ENCODE measurements around the gene PTPRG.

The PTPRG gene

DNA sequence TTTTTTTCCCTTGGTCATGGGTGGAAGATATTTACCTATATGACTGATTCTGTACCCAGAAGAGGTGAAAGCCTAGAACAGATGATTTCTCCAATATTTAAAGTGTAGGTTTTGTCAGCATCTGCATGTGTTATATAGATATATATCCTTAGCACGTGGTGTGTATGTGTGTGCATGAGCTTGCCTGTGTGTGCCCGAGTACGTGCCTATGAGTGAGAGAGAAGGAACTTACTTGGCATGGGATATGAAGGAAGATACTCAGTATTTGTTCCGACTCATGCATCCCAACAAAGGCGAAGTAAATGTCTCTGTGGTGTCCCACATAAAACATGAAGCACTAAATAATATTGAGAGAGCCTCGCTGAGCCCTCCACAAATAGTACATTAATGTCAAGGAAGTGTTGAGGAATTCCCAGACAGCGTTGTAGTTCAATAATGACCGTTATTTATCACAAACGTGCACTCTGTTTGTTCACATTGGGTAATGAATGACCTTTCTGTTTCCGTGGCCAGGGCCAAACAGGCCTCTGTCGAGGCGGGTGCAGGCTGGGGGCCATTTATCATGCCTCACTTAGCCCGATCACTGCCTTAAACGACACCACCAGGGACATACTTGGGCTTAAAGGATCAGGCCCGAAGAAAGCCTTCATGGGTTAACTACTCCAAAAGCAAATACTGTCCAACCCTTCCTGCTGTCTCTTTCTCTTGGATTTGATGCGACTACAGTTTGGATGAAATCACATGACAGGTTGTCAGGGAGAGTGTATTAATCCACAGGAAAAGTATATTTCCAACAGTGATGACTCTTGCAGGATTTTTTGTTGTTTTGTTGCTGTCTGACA, 267.7 kb downstream of the PTPRG start:
- Histone ChIP-seq H3K27ac (peak overlapping the region in 1 of 21 experiments; percentile 37), H3K4me3 (no peak overlapping the region)

DNA sequence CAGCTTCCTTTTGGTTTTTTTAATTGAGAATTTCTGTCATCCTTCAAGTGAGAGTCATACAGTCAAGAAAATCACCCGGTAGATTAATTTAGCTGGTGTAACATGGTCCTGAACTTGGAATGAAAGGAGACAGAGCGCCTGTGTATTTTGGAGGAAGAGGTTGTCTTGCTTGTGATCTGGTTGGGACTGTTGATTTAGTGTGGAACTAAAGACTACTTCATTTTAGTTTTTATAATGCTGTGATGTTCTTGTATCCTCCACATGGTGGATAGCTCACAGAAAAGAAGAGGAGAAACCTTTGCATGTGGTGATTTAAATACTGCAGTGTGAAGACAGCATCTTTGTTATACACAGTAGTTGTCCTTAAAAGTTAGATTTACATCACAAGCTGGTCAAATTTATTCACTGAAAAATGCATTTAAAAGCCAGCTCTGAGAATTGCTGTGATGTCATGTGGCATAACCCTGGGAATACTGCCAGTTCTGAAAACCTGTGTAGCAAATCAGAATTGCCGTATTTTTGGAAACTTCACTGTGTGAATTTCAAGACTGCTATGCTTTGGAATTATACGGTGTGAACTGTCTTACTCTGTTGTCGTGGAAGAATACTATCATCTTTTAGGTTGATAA, 268.5 kb downstream of the PTPRG start:
- Histone ChIP-seq H3K27ac (no peak overlapping the region), H3K4me3 (no peak overlapping the region)

DNA sequence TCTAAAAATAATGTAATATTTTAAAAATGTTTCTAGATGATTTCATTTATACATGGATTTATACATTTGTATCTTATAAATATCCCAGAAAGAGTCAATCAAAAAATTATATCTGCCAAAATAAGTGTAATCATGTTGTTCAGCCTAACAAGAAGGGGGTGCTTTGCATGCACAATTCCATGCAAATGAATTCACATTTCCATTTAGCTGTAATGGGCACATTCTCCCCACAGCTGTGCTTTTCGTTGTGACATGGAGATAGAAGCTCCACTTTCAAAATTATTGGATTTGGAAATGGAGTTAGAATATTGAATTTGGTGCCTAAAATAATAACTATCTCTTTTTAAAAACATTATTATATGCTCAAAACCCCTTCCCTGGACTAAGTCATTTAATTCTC, 270.6 kb downstream of the PTPRG start:
- Histone ChIP-seq H3K27ac (no peak overlapping the region), H3K4me3 (no peak overlapping the region)

DNA sequence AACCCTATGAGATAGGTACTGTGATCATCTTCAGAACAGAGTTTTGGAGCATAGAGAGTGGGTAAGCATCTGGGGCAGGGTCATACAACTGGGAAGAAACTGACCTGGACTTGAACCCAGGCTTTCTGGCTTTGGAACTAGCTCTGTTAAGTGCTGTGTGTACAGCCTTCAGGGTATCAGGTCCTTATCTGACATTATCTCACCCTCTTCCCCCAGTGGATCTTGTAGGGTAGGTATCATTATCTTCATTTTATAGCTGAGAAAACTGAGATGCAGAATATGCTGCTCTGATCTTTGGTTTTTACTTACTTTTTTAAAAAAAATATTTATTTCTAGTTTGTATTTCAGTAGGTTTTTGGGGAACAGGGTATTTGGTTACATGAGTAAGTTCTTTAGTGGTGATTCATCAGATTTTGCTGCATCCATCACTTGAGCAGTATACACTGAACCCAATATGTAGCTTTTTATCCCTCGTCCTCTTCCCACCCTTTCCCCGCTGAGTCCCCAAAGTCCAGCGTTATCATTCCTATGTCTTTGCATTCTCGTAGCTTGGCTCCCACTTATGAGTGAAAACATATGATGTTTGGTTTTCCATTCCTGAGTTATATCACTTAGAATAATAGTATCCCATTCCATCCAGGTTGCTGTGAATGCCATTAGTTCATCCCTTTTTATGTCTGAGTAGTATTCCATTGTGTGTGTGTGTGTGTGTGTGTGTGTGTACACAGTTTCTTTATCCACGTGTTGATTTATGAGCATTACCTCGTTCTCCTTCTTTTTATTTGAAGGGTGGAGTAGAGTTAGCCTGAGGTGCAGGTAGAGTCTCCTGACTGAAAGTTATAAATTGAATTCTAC, 271.2 kb downstream of the PTPRG start:
- Histone ChIP-seq H3K27ac (no peak overlapping the region), H3K4me3 (no peak overlapping the region)

DNA sequence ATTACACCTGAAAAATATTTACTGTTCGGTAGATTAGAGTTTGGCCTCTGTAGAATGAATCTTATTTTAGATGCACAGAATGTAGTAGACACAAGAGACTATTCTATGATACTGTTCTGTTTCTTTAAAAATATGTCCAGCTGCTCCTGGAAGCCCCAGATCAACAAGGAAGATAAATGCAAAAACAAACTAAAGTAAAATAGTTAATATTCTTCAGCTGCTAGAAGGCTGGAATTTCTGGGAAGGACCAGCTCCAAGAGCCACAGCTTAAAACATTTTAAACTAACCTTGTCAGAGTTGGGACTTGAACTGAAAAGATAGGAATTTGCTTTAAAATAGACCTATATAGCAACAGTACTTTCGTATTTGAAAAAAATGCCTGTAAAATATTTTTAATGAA, 277.9 kb downstream of the PTPRG start:
- Histone ChIP-seq H3K4me3 (no peak overlapping the region), H3K27ac (no peak overlapping the region)

DNA sequence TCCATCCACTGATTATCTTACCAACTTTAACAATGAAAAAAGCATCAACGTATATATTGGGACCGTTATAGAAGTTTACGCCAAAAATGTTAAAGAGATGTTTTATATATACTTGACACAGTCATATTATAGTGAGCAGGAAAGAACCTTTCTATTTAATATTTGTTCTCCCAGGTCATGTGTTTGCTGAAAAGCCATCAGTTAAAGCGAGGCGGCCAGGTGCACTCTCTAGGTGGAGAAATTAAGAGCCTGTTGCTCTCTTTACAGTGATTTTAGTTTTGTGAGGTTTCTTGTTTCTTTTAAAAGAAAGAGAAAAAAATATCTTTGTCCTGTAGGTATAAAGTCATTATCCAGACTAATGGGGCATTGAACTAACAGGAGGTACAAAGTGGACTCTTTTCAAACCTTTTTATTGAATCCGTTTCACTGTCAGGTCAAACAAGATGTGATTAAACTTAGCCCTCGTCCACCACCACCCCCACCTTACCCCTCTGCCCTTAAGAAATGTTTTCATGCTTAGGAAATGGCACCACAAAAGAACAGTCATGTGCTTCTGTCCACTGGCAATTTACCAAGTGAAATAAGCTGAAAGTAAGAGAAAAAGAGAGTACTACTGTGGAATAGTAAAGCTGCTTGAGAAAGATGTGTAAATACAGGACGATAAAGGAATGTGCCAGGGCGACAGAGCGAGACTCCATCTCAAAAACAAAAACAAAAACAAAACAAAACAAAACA, 279.9 kb downstream of the PTPRG start:
- Histone ChIP-seq H3K27ac (no peak overlapping the region), H3K4me3 (no peak overlapping the region)

DNA sequence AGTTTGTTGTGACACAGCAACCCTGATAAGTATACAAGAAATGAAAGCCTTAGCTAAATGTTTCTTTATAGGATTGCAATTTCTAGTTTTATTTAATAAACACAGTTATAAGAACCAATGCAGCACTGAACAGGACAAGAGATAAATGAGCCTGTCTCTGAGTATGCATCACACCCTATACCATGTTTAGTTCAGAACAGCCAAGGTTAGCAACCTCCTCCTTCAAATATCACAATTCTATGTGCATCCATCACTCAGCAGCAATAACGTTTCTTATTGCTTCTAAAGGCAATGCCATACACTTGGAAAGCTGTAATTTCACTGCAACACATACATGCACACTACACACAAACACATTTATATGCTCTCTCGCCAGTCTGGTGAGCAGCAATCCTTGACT, 280.6 kb downstream of the PTPRG start:
- H3K27ac ChIP-seq = no peak overlapping the region
- H3K4me3 ChIP-seq = no peak overlapping the region

DNA sequence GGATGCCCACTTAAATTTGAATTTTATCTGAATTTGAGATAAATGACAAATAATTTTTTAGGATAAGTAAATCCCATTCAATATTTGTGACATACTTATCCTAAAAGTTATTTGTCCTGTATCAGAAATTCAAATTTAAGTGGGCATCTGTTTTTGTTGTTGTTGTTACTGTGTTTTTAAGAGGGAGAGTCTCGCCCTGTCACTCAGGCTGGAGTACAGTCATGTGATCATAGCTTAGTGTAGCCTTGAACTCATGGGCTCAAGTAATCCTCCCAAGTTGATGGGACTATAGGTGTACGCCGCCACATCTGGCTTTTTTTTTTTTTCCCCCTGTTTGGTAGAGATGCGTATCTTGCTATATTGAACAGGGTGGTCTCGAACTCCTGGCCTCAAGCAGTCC, 283.0 kb downstream of the PTPRG start:
- Histone ChIP-seq H3K27ac (no peak overlapping the region), H3K4me3 (no peak overlapping the region)

DNA sequence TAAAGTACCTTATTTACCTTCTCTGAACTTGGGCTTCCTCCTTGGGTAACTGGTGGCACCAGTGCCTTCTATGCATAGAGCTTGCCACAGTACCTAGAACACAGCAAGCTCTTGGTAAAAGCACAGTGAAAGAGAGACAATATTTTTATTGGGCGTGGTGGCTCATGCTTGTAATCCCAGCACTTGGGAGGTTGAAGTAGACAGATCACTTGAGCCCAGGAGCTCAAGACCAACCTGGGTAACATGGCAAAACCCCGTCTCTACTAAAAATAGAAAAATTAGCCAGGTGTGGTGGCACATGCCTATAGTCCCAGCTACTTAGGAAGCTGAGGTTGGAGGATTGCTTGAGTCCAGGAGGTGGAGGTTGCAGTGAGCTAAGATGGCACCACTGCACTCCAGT, 285.1 kb downstream of the PTPRG start:
- Histone ChIP-seq H3K27ac (peak overlapping the region in 1 of 21 experiments; percentile 79), H3K4me3 (no peak overlapping the region)

DNA sequence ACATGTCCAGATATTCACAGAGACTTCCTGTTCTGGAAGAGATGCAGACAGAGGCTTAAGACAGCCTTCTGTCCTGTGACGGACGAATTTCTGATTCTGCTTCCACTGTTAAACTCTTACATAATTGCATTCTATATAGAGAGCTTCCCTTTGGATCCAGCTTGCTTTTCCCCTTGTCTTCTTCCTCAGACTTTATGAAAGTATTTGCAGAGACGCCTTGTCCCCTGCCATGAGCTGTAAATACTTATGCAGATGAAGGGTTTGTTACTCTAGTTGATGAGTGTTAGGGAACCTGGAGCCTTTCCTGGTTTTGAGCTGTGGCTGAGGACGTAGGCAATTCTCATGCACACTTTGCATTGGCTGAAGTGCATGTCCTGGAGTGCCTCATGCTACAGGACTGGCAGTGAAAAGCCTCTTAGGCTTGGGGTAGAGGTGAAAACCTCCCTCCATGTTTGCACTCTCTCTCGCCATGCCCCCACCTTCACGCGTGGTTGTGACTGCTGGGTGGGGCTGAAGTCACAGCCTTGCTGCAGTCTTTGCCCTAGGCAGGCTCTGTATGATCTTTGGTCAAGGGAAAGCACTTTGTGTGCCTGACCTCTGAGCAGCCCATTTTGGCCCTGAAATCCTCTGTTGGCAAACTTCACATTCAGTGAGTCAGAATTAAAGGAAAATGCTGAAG, 286.6 kb downstream of the PTPRG start:
- H3K27ac ChIP-seq = peak overlapping the region in 11 of 21 experiments; percentile 1 to 84 (median 46)
- H3K4me3 ChIP-seq = no peak overlapping the region

DNA sequence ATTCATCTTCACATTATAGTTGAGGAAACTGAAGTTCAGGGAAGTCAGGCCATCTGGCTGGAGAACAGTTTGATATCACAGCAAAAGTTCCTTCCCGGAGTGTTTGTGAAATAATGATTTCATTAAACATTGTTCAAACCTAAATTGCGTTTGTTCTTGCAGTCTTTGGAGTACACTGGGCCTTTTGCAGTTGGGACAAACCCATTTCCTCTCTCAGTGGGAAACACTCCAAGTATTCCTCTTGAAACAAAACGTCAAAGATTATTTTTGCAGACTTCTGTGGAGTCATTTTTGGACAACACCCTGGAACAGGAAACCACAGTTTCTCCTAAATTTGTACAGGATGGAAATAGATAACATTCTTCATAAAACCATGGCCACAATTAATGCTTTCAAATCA, 287.5 kb downstream of the PTPRG start:
- no peak overlapping the region for H3K4me3 ChIP-seq

DNA sequence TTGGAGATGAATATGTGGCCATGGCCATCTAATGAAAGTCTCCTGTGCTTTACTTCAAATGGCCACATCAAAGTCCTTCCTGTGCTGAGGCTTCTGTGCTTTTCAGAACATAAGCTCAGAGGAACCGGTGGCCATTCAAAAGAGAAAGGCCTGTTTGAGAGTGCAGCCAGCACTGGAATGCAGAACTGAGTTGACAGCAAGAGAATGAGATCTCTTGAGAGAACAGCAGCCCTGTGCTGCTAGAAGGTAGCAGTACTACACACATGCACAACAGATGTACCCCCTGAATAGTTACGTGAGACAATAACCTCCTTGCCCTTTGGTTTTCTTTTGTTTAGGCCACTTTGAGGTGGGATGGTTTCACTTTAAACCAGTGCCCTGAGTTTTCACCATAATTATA, 292.5 kb downstream of the PTPRG start:
- H3K27ac ChIP-seq = no peak overlapping the region
- H3K4me3 ChIP-seq = no peak overlapping the region

More for the DNA sequence above, 287.5 kb downstream of the PTPRG start:
- peak overlapping the region in 8 of 21 experiments; percentile 14 to 84 (median 51) for H3K27ac ChIP-seq

DNA sequence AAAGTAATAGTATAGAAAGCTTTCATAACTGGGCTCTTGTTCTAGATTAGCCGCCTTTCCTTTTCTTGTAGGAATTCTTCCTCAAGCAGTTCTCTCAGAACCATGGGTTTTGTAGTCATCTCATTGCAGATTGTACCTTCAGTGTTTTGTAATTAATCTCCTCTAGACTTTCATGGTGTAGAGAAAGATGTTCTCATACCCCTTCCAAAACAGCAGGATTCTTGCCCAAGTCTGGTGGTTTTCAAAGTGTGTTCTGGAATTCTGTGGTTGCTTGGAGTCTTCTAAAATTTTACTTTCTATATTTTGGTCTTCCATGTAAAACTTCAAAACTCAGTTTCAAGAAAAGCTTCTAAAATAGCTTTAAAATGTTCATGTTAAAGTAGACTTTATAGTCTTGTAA, 293.8 kb downstream of the PTPRG start:
- no peak overlapping the region for H3K27ac ChIP-seq

DNA sequence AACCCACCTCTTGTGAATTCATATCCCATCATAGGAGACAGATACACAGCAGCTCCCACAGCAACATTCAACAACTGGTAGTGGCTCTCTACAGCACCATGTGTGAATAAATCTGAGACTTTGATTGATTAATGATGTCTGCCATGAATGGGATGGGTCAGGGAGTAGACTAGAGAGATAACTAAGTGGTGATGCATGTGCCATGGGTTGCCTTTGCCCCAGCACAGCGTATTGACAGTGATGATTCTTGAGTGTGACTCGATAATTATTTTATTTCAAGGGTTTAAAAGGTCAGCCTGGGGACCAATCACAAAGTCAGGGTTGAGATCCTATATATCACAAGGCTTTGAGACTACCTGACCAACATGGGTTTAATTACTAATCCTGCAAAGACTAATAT, 295.9 kb downstream of the PTPRG start:
- H3K4me3 ChIP-seq = no peak overlapping the region
- no peak overlapping the region for H3K27ac ChIP-seq

More for the DNA sequence above, 293.8 kb downstream of the PTPRG start:
- no peak overlapping the region for H3K4me3 ChIP-seq

DNA sequence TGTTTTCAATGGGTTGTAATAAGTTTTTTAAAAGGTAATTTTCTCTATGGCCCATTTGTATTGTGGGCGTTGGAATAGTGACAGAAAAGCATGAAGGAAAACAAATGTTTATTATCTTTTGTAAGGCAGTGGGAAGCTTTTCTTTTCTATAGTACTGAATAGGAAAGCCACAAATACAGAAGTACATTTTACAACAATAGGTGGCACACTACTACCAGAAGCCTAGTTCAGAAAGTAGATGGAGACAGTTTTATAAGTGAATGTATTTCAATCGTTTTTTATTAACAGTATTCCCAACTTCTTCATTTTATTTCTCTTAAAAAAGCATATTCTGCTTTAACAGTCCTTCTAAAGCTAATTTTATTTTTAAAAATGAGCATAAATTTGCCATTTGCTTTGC, 296.7 kb downstream of the PTPRG start:
- H3K27ac ChIP-seq = no peak overlapping the region
- no peak overlapping the region for H3K4me3 ChIP-seq

DNA sequence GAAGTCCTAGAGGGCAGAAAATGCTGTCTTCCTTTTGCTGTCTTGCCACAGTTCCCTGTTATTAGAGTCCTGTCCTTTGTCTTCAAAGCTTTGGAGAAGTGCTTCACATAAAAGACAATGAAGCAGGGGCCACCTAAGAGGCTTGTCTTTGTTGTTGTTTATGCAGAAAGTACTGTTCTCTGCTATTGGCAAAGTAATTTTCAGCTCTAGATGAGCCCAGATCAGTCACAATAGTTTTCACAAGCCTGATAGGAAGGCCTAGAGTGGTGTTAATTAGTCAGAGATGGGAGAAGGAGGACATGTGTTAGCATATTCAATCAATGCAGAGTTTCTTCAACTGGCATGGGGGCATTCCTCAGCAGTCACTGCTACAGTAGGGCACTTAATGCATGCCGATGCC, 300.0 kb downstream of the PTPRG start:
- Histone ChIP-seq H3K4me3 (no peak overlapping the region), H3K27ac (no peak overlapping the region)

DNA sequence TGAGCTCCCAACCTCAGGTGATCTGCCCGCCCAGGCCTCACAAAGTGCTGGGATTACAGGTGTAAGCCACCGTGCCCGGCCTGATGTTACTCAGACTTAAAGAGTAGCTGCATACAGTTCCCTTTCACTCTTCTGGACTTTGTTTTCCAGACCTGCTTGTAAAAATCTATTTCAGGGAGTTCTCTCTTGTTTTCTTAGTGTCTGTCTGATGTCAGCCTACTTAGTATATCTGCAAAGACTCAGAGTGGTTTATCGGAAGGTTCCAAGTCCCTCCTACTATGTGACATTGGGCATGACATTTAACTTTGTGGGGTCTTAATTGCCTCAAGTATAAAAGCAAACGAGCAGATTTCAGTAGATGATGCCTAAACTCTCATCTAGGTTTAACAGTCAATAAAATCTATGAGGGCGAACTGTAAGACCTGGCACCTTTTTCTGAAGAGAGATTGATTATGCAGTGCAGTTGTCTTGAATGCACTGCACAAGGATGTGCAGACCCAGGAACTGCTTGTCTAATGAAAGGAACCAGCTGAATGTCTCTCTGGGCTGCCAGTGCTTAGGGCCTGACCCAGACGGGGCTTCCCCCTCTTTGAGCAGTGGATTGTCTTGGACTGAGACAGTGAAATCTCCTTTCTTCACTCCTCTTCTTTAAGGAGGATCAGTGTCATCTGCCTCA, 301.4 kb downstream of the PTPRG start:
- Histone ChIP-seq H3K27ac (no peak overlapping the region), H3K4me3 (no peak overlapping the region)

DNA sequence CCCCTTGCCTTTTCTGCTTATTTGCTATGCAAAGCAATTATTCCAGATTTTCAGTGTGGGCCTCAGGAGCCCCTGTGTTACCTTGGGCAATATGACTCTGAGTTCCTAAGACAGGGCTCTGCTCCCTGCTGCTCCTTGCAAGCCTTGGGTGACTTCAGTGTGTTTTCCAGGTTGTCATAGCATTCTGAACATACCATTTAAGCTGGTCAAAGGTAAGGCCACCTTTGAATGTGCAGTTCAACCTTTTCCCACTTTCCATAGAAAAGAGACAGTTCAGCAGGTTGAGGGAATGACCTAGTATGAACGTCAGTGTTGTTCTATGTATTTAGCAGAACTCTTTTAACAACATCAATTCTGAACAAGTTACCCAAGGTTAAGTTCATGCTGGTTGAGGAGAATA, 302.2 kb downstream of the PTPRG start:
- Histone ChIP-seq H3K4me3 (no peak overlapping the region), H3K27ac (no peak overlapping the region)

DNA sequence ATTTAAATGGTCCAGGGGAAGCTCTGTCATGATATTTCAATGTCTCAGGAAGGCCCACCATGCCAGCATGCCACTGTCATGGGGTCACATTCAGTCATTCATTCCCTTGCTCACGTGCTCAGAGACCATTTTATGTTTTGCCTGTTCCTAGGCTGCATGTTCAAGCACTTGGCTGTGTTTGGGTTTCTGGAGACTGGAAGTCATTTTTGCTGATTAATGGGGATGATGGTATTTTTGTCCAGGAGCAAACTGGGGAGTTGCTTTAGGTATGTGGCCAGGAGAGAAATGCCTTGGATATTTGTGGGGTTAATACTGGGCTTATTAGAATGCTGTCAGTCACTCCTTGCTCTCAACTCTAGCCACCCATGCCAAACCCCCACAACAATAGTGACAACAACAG, 303.5 kb downstream of the PTPRG start:
- Histone ChIP-seq H3K27ac (no peak overlapping the region), H3K4me3 (no peak overlapping the region)
